Nephron (organoid): ENCODE results near the gene NHLRC4.
A peak's percentile ranks its signal among the peaks of the same experiment; 100 is the strongest.

Source experiments
- H3K27ac Mint-ChIP-seq, 3 experiments: 2 replicates each; pipeline ENCODE4 v1.8.0; 2020; ENCODE audit warnings: mixed read lengths in 3 of 3, mild to moderate bottlenecking in 2 of 3, moderate library complexity in 1 of 3
- H3K27me3 Mint-ChIP-seq: 2 replicates; pipeline ENCODE4 v1.8.0; 2021; ENCODE audit warnings: low read depth, mild to moderate bottlenecking, moderate library complexity, mixed read lengths
- H3K36me3 Mint-ChIP-seq: 2 replicates; pipeline ENCODE4 v1.8.0; 2020; ENCODE audit warnings: low read depth, mixed read lengths
- H3K4me1 Mint-ChIP-seq: 2 replicates; pipeline ENCODE4 v1.8.0; 2020; ENCODE audit warnings: mixed read lengths
- H3K4me3 Mint-ChIP-seq, 3 experiments: 2 replicates each; pipeline ENCODE4 v1.8.0; 2020; ENCODE audit warnings: mild to moderate bottlenecking in 3 of 3, mixed read lengths in 3 of 3, moderate library complexity in 2 of 3
- H3K9me3 Mint-ChIP-seq: 2 replicates; pipeline ENCODE4 v1.8.0; 2020; ENCODE audit warnings: mixed read lengths
- CTCF ChIP-seq, 3 experiments: fragments of 200-600 bp; sonication (generic); IDR thresholded peaks; one replicate each; pipeline ENCODE4 v1.5.0; 2021; ENCODE audit warnings: antibody characterized with exemption in 3 of 3; ENCODE audit not compliant: unreplicated experiment in 3 of 3

NHLRC4 gene

GRCh38 chr16:566475-567372, at the start of gene NHLRC4:
TSS of gene NHLRC4 (plus strand) at chr16:567005. CDS start at chr16:568048, 1,043 bp downstream.
- Mint-ChIP-seq H3K27ac (peak within 1 kb of the TSS; percentile 82 to 95 (median 92)), H3K36me3 (no peaks in the 10 kb centered on the region), H3K4me3 (peak within 1 kb of the TSS; percentile 64 to 73 (median 71)), H3K9me3 (no peaks in the 10 kb centered on the region), H3K4me1 (peaks cover 37% of the 10 kb centered on the region), H3K27me3 (peaks cover 13% of the 10 kb centered on the region)
- TF ChIP-seq CTCF (IDR thresholded peaks at IDR 0.05; ENCODE audit: unreplicated experiment in 3 of 3) = no peak

- Mint-ChIP-seq H3K36me3 (peaks cover 35% of the 10 kb centered on the region), H3K9me3 (no peaks in the 10 kb centered on the region), H3K27me3 (no peaks in the 10 kb centered on the region), H3K4me3 (no peak overlapping the region), H3K4me1 (no peaks in the 10 kb centered on the region), H3K27ac (no peak overlapping the region)
- TF ChIP-seq CTCF (IDR thresholded peaks at IDR 0.05; ENCODE audit: unreplicated experiment in 3 of 3) = no peak
Measured at GRCh38 chr16:518858-519257, 47.9 kb upstream of the NHLRC4 start.

- no peak overlapping the region for H3K4me3 Mint-ChIP-seq
- no peaks in the 10 kb centered on the region for H3K27me3 Mint-ChIP-seq
- H3K9me3 Mint-ChIP-seq = no peaks in the 10 kb centered on the region
- no peaks in the 10 kb centered on the region for H3K4me1 Mint-ChIP-seq
- H3K36me3 Mint-ChIP-seq = peaks cover 31% of the 10 kb centered on the region
- TF ChIP-seq CTCF (IDR thresholded peaks at IDR 0.05; ENCODE audit: unreplicated experiment in 3 of 3) = no peak
- H3K27ac Mint-ChIP-seq = no peak overlapping the region
Measured at GRCh38 chr16:519425-519824, 47.4 kb upstream of the NHLRC4 start.

- H3K9me3 Mint-ChIP-seq = no peaks in the 10 kb centered on the region
- TF ChIP-seq CTCF (IDR thresholded peaks at IDR 0.05; ENCODE audit: unreplicated experiment in 3 of 3) = no peak
- H3K27ac Mint-ChIP-seq = no peak overlapping the region
- H3K27me3 Mint-ChIP-seq = no peaks in the 10 kb centered on the region
- no peak overlapping the region for H3K4me3 Mint-ChIP-seq
- no peaks in the 10 kb centered on the region for H3K4me1 Mint-ChIP-seq
- peaks cover 25% of the 10 kb centered on the region for H3K36me3 Mint-ChIP-seq
Measured at GRCh38 chr16:519841-520687, 46.7 kb upstream of the NHLRC4 start.

GRCh38 chr16:520847-521246, 46.0 kb upstream of the NHLRC4 start:
- Mint-ChIP-seq H3K9me3 (no peaks in the 10 kb centered on the region), H3K4me3 (no peak overlapping the region), H3K27me3 (no peaks in the 10 kb centered on the region), H3K36me3 (peaks cover 25% of the 10 kb centered on the region), H3K27ac (no peak overlapping the region), H3K4me1 (peaks cover 6% of the 10 kb centered on the region)
- TF ChIP-seq CTCF (IDR thresholded peaks at IDR 0.05; ENCODE audit: unreplicated experiment in 3 of 3) = no peak
